Stimulated activated CD4-positive, alpha-beta T cell treated with anti-CD3 and anti-CD28 coated beads, Interleukin-2, amount 100 ng/mL, for 24 hours (primary cell): ENCODE results near the gene ADAMTS17.
"Not testable (repeated sequence)": the region's sequence is repeated elsewhere in the genome, so short reads cannot be mapped to it uniquely, and the experiment has no call there.

ENCODE experiments used
- DNase-seq, 2 donors: peaks; one replicate each; pipeline ENCODE4 v3.0.0-alpha.2; 2020

Gene ADAMTS17

DNA sequence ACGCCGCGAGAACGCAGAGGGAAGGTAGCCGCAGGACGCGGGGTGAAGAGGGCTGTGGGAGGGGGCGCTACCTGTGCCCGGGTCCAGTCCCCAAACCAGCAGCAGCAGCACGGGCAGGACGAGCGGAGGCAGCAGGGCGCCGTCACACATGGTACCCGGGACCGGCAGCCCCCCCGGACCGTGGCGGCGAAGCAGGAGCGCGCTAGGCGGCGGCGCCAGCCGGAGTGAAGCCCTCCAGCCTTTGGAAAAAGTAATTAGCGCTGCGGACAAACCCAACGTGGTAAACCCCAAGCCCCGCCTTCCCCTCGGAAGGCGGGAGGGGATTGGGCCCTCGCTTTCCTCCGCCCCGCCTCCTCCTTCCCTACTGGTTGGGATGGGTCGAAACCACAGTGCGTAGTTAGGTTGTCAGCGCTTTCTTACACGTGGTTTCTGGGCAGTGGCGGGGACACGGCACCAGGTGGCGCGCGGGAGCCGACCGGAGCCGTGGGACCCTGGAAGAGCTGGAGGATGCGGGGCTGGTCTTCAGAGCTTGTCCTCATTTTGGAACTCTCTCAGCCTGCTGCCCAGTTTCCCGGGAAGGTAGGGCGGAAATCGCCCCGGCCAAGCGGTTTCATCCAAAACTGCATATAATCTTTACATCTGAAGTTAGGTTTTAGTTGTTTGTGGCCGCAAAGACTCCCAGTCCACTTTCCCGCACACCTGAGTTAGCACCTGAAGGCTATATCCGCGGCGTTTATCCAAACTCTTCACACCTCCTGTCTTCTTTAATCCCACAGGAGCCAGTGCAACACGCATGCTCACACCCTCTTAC is at the start of gene ADAMTS17:
TSS of gene ADAMTS17 (minus strand) at position 226 of the 811 bp plus-strand sequence. CDS start at position 150, 76 bp downstream.
- peak; percentile 94 to 96 for DNase-seq

DNA sequence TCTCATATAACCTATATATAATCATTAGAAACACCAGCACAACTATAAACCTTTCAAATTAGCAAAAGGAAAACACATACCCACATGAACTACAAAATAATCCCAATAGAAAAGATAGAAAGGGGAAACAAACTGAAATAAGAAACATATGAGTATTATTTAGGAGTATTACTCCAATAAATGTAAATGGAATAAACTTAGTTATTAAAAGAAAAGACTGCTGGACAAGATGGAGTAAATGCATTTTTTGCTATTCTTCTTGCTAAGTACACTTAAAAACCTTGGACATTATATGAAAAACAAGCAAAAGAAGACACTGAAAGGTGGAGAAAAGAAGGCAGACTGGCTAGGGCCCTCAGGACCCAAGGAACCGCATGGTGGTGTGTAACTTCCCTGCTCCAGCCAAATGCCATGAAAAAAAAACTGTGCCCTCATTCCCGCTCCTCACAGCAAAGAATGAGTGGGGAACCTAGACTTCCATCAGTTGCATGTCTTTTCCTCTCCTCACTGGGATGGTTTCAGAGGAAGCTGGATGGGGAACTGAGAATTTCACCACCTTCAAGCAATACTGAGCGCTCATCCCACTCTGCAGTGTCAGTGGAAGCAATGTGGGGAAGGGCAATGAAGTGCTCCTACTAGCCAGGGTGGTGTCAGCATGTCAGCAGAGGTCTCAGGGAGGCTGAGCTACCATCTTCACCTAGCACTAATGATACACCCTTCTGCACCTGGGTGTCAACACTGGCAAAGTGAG is 43.7 kb upstream of the ADAMTS17 start:
- no peak for DNase-seq

GRCh38 chr15:100384108-100384410 is 42.3 kb upstream of the ADAMTS17 start:
- DNase-seq = no peak

- peak in 1 of 2 donors; percentile 11 for DNase-seq
These were observed 41.7 kb upstream of the ADAMTS17 start for GRCh38 chr15:100383302-100384107.

DNA sequence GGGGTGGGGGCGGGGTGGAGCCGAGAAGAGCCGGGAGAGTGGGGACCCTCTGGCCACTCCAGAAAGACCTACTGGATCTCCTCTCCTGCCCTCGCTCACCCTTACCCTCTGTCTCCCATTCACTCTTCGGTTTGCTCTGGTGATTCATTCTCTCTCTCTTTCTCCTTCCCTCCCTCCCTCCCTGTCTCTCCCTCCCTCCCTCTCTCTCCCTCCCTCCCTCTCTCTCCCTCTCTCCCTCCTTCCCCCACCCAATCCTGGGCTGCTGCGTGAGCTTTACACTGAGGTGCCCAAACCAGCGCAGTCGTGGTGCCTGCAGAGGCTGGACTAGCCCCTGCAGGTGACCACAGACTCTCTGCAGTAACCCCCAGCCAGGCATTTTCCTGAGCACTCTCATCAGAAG is 32.2 kb upstream of the ADAMTS17 start:
- no peak for DNase-seq

- DNase-seq = no peak
These were observed 31.5 kb upstream of the ADAMTS17 start for GRCh38 chr15:100373120-100373896.

- DNase-seq = no peak
These were observed 31.0 kb upstream of the ADAMTS17 start for GRCh38 chr15:100372739-100373119.

DNA sequence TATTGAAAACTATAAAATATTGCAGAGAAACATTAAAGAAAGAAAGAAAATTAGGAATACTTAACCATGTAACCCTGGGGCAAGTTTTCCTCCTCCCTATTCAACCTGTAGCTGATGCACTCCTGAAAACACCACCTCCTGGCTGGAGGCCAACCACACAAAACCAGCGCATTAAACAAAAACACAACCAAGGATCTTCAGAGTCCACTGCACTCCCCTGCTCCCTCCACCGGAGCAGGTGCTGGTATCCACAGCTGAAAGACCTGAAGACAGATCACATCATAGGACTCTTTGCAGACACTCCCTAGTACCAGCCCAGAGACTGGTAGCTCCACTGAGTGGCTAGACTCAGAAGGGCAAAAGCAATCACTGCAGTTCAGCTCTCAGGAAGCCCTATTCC is 13.6 kb upstream of the ADAMTS17 start:
- DNase-seq = no peak

GRCh38 chr15:100353449-100353848 is 11.7 kb upstream of the ADAMTS17 start:
- no peak for DNase-seq

GRCh38 chr15:100350434-100351226 is 8.9 kb upstream of the ADAMTS17 start:
- no peak for DNase-seq

DNA sequence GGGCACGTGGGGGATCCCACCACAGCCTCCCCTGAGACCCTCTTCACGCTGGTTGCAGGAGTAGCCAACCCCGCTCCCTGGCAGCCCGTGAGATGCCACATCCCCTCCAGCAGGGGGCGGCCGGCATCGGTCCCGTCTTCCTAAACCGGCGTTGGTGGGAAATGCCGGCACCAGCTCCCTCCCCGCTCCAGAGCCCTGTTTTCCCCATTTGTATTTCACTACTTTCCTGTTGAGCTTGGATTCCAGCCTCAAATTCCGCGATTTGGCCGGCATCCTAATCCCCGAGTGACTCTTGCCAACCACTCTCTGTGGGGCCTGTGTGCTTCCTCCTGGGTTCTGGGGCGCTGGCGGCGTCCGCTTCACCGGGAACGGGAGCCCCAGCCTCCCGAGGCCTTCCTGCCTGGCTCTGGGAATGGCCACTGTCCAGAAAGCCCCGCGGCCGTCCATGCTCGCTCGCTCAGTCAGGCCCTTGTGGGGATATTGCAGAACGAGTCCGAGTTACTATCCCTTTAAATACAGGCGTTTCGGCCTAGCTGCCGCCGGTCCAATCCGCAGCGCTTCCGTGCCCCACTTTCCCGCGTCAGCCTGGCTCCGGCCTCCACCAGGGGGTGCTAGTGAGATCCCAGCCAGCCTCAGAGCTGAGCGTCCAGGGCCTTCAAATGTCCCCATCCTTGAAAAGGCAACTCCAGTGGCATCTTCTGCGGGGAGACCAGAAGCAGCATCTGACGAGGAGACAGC is 8.1 kb upstream of the ADAMTS17 start:
- DNase-seq = peak; percentile 91 to 93

- no peak for DNase-seq
These were observed 7.5 kb upstream of the ADAMTS17 start for GRCh38 chr15:100349321-100349695.

DNA sequence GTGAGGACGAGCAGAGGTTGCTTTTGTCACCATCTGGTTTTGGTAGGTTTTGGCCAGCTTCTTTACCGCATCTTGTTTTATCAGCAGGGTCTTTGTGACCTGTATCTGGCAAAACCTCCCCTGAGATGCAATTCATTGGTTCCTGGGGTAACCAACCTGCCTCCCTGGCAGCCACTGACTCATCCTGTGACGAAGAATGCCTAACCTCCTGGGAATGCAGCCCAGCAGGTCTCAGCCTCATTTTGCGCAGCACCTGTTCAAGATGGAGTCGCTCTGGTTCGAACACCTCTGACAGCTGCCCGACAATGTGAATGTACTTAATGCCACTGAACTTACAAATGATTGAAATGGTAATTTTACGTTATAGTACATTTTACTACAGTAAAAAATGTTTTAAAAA is 6.8 kb upstream of the ADAMTS17 start:
- DNase-seq = no peak

DNA sequence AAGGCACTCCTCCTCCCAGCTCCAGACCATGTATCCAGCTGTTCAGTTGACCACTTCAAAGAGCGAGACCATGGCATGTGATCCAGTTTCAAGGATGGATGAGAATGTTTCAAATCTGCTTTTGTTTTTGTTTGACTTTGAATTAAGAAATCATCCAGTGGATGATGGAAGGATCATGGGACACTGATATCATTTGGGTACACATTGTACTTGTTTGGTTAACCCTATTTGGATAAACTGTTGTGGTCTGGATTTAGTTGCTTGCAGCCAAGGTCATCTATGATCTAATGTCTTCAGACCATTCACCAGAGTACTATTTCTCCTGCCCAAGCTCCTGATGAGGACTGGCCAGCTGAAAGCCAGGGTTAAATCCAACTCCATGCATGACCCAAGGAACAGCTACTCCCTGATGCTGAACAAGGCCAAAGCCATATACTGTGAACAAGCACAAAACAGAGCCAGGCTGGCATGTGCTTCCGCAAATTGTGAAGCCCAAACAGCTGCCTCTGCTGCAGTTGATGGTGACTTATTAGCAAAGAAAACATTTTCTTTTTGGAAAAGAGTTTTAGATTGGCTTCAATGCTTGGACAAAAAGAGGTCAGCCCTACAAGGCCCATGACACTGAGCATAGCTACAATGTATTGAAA is 5.2 kb upstream of the ADAMTS17 start:
- no peak for DNase-seq

GRCh38 chr15:100345438-100345837 is 3.7 kb upstream of the ADAMTS17 start:
- DNase-seq = no peak

GRCh38 chr15:100343251-100343650 is 1.5 kb upstream of the ADAMTS17 start:
- DNase-seq = no peak

DNA sequence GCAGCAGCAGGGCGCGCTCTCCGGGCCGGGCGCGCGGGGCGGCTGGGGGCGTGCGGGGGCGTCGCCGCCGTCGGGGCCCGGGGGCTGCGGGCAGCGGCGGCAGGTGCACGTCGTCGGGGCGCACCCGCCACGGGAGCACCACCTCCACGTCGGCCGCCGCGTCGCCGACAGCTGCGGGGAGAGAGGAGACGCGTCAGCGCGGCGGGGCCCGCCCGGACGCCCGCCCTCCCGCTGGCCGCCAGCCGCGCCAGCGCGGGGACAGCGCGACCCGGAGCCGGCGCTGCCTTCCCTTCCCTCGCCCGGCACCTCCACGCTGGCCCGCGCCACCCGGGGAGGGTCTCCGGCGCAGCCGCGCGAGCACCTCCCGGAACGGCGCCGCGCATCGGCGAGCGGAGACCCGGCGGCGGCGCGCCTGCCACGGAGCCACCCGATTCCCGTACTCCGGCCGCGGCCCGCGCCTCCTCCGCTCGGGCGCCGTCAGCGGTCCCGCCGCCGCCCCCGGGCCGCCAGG is 481 bp downstream of the ADAMTS17 start:
- DNase-seq = peak in 1 of 2 donors; percentile 33

GRCh38 chr15:100340721-100341238 is 995 bp downstream of the ADAMTS17 start:
- peak in 1 of 2 donors; percentile 33 for DNase-seq

GRCh38 chr15:100339999-100340398 is 1.8 kb downstream of the ADAMTS17 start:
- DNase-seq = no peak

DNA sequence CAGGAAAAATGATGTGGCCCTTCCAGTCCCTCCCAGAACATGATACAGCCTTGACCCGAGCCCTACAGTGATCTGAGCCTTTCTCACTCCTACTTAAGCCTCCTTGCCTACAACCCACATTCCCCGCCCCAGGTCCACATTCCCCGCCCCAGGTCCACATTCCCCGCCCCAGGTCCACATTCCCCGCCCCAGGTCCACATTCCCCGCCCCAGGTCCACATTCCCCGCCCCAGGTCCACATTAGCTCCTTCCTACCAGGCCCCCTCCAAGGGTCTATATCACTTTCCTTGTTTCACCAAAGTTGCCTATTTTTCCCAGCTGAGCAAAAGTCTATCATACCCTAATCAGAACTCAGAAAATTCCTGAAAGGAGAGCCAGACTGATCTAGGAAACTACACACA is 2.3 kb downstream of the ADAMTS17 start:
- DNase-seq = not testable (repeated sequence)
